ENCODE measurements around the gene TFPI2. TPM values are rescaled to one million over a fixed set of nuclear protein-coding genes. Genes with fewer than 3 reads are reported as not detected.

The TFPI2 gene
- total and polyA plus RNA-seq, 4 donors = 1.4 to 9.1 (median 3.6) TPM

- Histone ChIP-seq H3K9ac (ENCODE audit: low read depth in 1 of 2, low read length in 2 of 2) (no peak overlapping the region), H3K27ac (ENCODE audit: low read depth in 1 of 2, low read length in 2 of 2) (no peak overlapping the region), H3K27me3 (ENCODE audit: control insufficient read depth in 4 of 4, insufficient read depth in 4 of 4, low read length in 3 of 4) (no peaks in the 10 kb centered on the region), H3K9me3 (ENCODE audit: control insufficient read depth in 4 of 4, low read length in 3 of 4) (no peaks in the 10 kb centered on the region), H3K4me3 (ENCODE audit: low read depth in 1 of 3, low read length in 3 of 3) (no peak overlapping the region), H3K36me3 (ENCODE audit: control insufficient read depth in 4 of 4, insufficient read depth in 3 of 4, low read depth in 1 of 4, low read length in 3 of 4) (no peaks in the 10 kb centered on the region), H3K4me1 (ENCODE audit: control insufficient read depth in 4 of 4, insufficient read depth in 4 of 4, low read length in 3 of 4) (no peaks in the 10 kb centered on the region)
- DNase-seq (ENCODE audit: low spot score) = no peak
- no peak for TF ChIP-seq TAF1 (conservative IDR thresholded peaks at IDR 0.05)
- no peak for TF ChIP-seq MAX (IDR thresholded peaks at IDR 0.05)
- no peak for TF ChIP-seq ZBTB33 (IDR thresholded peaks at IDR 0.05)
- TF ChIP-seq SP1 (IDR thresholded peaks at IDR 0.05) = no peak
- TF ChIP-seq HNF4G (IDR thresholded peaks at IDR 0.05) = no peak
- TF ChIP-seq FOXA2 (IDR thresholded peaks at IDR 0.05) = no peak
- no peak for TF ChIP-seq YY1 (IDR thresholded peaks at IDR 0.05)
- no peak for TF ChIP-seq CTCF (IDR thresholded peaks at IDR 0.05; ENCODE audit: low read depth, low read length, missing input control)
- TF ChIP-seq NR2F2 (IDR thresholded peaks at IDR 0.05) = no peak
- no peak for TF ChIP-seq GABPA (IDR thresholded peaks at IDR 0.05 in 1 of 2, conservative IDR thresholded peaks at IDR 0.05 in 1 of 2)
- TF ChIP-seq JUND (IDR thresholded peaks at IDR 0.05) = no peak
- TF ChIP-seq RAD21 (IDR thresholded peaks at IDR 0.05) = no peak
- TF ChIP-seq ATF3 (IDR thresholded peaks at IDR 0.05) = no peak
- no peak for TF ChIP-seq REST (IDR thresholded peaks at IDR 0.05)
- no peak for TF ChIP-seq EGR1 (IDR thresholded peaks at IDR 0.05; ENCODE audit: low read depth in 2 of 2)
- no peak for TF ChIP-seq HNF4A (conservative IDR thresholded peaks at IDR 0.05)
- TF ChIP-seq FOXA1 (IDR thresholded peaks at IDR 0.05) = no peak
- TF ChIP-seq RXRA (IDR thresholded peaks at IDR 0.05) = no peak
- 84% methylated on average over 2 of the region's 2 CpGs for WGBS
Measured at GRCh38 chr7:93851536-93851935, 39.0 kb downstream of the TFPI2 start.

Data from liver (tissue), 9 donors.